SK-N-MC (cell line): ENCODE data around the gene MGAT5.

Experiments used
- EZH2 ChIP-seq: fragments of 200-600 bp; sonication (generic); IDR thresholded peaks from one replicate; pipeline ENCODE4 v1.6.1; 2017; ENCODE audit warnings: antibody characterized with exemption
- POLR2AphosphoS5 ChIP-seq: IDR thresholded peaks from 2 replicates; pipeline ENCODE4 v1.6.1; 2012; ENCODE audit warnings: mild to moderate bottlenecking, low read depth, low read length, borderline replicate concordance

- TF ChIP-seq EZH2 = no peak
- TF ChIP-seq POLR2AphosphoS5 = no peak
Measured at GRCh38 chr2:134319596-134320254, 65.9 kb downstream of the MGAT5 start.
